DMS153 treated with DMSO at 0.1 percent for 48 hours (cell line): ENCODE results near the gene MINDY2.
"Not testable (repeated sequence)": the region's sequence is repeated elsewhere in the genome, so short reads cannot be mapped to it uniquely, and the experiment has no call there.

Source experiments
- DNase-seq: peaks from one replicate; lab custom pipeline; 2025; ENCODE audit not compliant: unreplicated experiment; lab: John Stamatoyannopoulos, UW

Gene MINDY2

GRCh38 chr15:58797505-58797904 is 26.4 kb downstream of the MINDY2 start:
- DNase-seq, result no peak

GRCh38 chr15:58805095-58805494 is 34.0 kb downstream of the MINDY2 start:
- DNase-seq, result no peak

- not testable (repeated sequence) for DNase-seq
Observed at GRCh38 chr15:58823267-58823666, 52.2 kb downstream of the MINDY2 start.

GRCh38 chr15:58830556-58830955 is 59.5 kb downstream of the MINDY2 start:
- DNase-seq, result no peak

- DNase-seq, result not testable (repeated sequence)
Observed at GRCh38 chr15:58833681-58834426, 62.8 kb downstream of the MINDY2 start.

GRCh38 chr15:58839485-58839884 is 68.4 kb downstream of the MINDY2 start:
- no peak for DNase-seq

- no peak for DNase-seq
Observed at GRCh38 chr15:58840048-58840447, 68.9 kb downstream of the MINDY2 start.

GRCh38 chr15:58842713-58843396 is 71.8 kb downstream of the MINDY2 start:
- DNase-seq, result no peak

GRCh38 chr15:58851205-58851604 is 80.1 kb downstream of the MINDY2 start:
- not testable (repeated sequence) for DNase-seq

- DNase-seq, result no peak
Observed at GRCh38 chr15:58852347-58852746, 81.2 kb downstream of the MINDY2 start.

GRCh38 chr15:58854593-58854992 is 83.5 kb downstream of the MINDY2 start:
- no peak for DNase-seq

- DNase-seq, result no peak
Observed at GRCh38 chr15:58856086-58856485, 85.0 kb downstream of the MINDY2 start.

- DNase-seq, result not testable (repeated sequence)
Observed at GRCh38 chr15:58856621-58857020, 85.5 kb downstream of the MINDY2 start.

GRCh38 chr15:58862326-58862725 is 91.2 kb downstream of the MINDY2 start:
- DNase-seq, result no peak

- DNase-seq, result peak; percentile 28
Observed at GRCh38 chr15:58864602-58865424, 93.7 kb downstream of the MINDY2 start.

- DNase-seq, result peak; percentile 4
Observed at GRCh38 chr15:58865425-58865880, 94.4 kb downstream of the MINDY2 start.

GRCh38 chr15:58867926-58868325 is 96.8 kb downstream of the MINDY2 start:
- no peak for DNase-seq

- no peak for DNase-seq
Observed at GRCh38 chr15:58870451-58870850, 99.3 kb downstream of the MINDY2 start.

- no peak for DNase-seq
Observed at GRCh38 chr15:58873267-58873666, 102.2 kb downstream of the MINDY2 start.

- DNase-seq, result no peak
Observed at GRCh38 chr15:58875343-58875742, 104.2 kb downstream of the MINDY2 start.

GRCh38 chr15:58876306-58877106 is 105.4 kb downstream of the MINDY2 start:
- no peak for DNase-seq
